Sciatic nerve (tissue), 2 donors: ENCODE data around the gene COL11A2. TPM values are rescaled to one million over a fixed set of nuclear protein-coding genes. Genes with fewer than 3 reads are reported as not detected.
A peak's percentile ranks its signal among the peaks of the same experiment; 100 is the strongest.

Experiments used
- ATAC-seq: fragments of 200-7000 bp; cut with Tn5 transposase; one replicate; pipeline ENCODE4 v1.9.1; 2020; ENCODE audit warnings: mild to moderate bottlenecking, moderate library complexity
- DNase-seq: peaks from one replicate; pipeline ENCODE4 v3.0.0-alpha.2; 2020; ENCODE audit warnings: low spot score
- intact Hi-C: fragments of 100-400 bp; cut with DNase I; formaldehyde crosslinking; loops from one replicate; pipeline ENCODE4 v1.14.2; 2022
- total RNA-seq: library from RNA; stranded (reverse); fragmentation: NEBNext Ultra II Directional; extraction: Animal tissue kit (Norgen Biotek cat#: 25700); gene quantifications from one replicate; pipeline ENCODE4 v1.2.1, GENCODE V29; 2021
- donor health status: DM: no; HTN: no; CAD: no.
- donor health status: DM: no; HTN: no; CAD: no.

Gene COL11A2
- total RNA-seq, 1 donor from 2014 or later, result 5.6 TPM

- ATAC-seq (peak; percentile 91), DNase-seq (peak; percentile 94)
- intact Hi-C loops, result no loop called here
Measured at GRCh38 chr6:33208091-33208967, 16.1 kb upstream of the COL11A2 start, which contains the start of gene RING1. TSS of gene RING1 (plus strand) at chr6:33208500. CDS start at chr6:33208823, 323 bp downstream.

- DNase-seq (peak; percentile 83), ATAC-seq (peak; percentile 57)
- intact Hi-C loops, result no loop called here
Measured at GRCh38 chr6:33207552-33208090, 15.4 kb upstream of the COL11A2 start.

GRCh38 chr6:33206864-33207551 is 14.7 kb upstream of the COL11A2 start:
- intact Hi-C loops, result no loop called here
- DNase-seq (no peak), ATAC-seq (no peak)

- ATAC-seq (no peak), DNase-seq (no peak)
- intact Hi-C loops, result no loop called here
Measured at GRCh38 chr6:33206027-33206863, 14.0 kb upstream of the COL11A2 start.

- DNase-seq (no peak), ATAC-seq (no peak)
- intact Hi-C loops, result no loop called here
Measured at GRCh38 chr6:33205191-33206026, 13.1 kb upstream of the COL11A2 start.

GRCh38 chr6:33204415-33205190 is 12.3 kb upstream of the COL11A2 start, which contains the start of gene HSD17B8:
TSS of gene HSD17B8 (plus strand) at chr6:33204655. CDS start at chr6:33204669, 14 bp downstream.
- intact Hi-C loops, result no loop called here
- peak; percentile 81 for ATAC-seq
- peak; percentile 98 for DNase-seq

- intact Hi-C loops, result no loop called here
Measured at GRCh38 chr6:33204165-33204414, 11.8 kb upstream of the COL11A2 start.

GRCh38 chr6:33203443-33204164 is 11.3 kb upstream of the COL11A2 start:
- intact Hi-C loops, result no loop called here
- ATAC-seq (no peak), DNase-seq (no peak)

More at GRCh38 chr6:33204165-33204414, 11.8 kb upstream of the COL11A2 start:
- ATAC-seq, result no peak
- DNase-seq, result no peak

- intact Hi-C loops, result no loop called here
- DNase-seq (no peak), ATAC-seq (no peak)
Measured at GRCh38 chr6:33202799-33203198, 10.5 kb upstream of the COL11A2 start.

- no peak for ATAC-seq
- intact Hi-C loops, result no loop called here
- DNase-seq, result no peak
Measured at GRCh38 chr6:33201935-33202334, 9.7 kb upstream of the COL11A2 start.

GRCh38 chr6:33201147-33201545 is 8.9 kb upstream of the COL11A2 start:
- DNase-seq, result no peak

GRCh38 chr6:33200219-33201146 is 8.2 kb upstream of the COL11A2 start, which contains the start of the genes RXRB and SLC39A7:
TSS of gene RXRB (minus strand) at chr6:33200665. CDS start at chr6:33200476, 189 bp downstream.
TSS of gene SLC39A7 (plus strand) at chr6:33200867. CDS start at chr6:33201246, 379 bp downstream.
- DNase-seq (peak; percentile 100), ATAC-seq (peak; percentile 93)
- intact Hi-C loops, result no loop called here

More at GRCh38 chr6:33201147-33201545, 8.9 kb upstream of the COL11A2 start:
- peak; percentile 2 for ATAC-seq
- intact Hi-C loops, result no loop called here

- intact Hi-C loops, result loop anchor here (5.0 kb wide), 1 partner anchor 37 kb away; no protein-coding TSS in a partner anchor
- DNase-seq, result no peak
- ATAC-seq, result peak; percentile 2
Measured at GRCh38 chr6:33199687-33200218, 7.5 kb upstream of the COL11A2 start.

GRCh38 chr6:33198853-33199436 is 6.7 kb upstream of the COL11A2 start:
- ATAC-seq (no peak), DNase-seq (no peak)
- intact Hi-C loops, result loop anchor here (5.0 kb wide), 1 partner anchor 37 kb away; no protein-coding TSS in a partner anchor
